HepG2 (cell line): ENCODE measurements around the gene ETS2. TPM values are rescaled to one million over a fixed set of nuclear protein-coding genes. Genes with fewer than 3 reads are reported as not detected.

Experiments
- ATAC-seq: fragments of 200-7000 bp; cut with Tn5 transposase; 3 replicates; pipeline ENCODE4 v1.9.1; 2020; ENCODE audit warnings: mild to moderate bottlenecking, moderate library complexity
- BruUV-seq: library from RNA; stranded (reverse); fragments of 400-500 nt; replicated peaks from 2 replicates; lab custom pipeline; 2021; lab: Mats Ljungman, UMichigan
- CTCF ChIA-PET: fragments of 300-600 bp; formaldehyde crosslinking; extraction: SDS; loops from one replicate; lab custom pipeline; 2021; ENCODE audit warnings: low total read pairs, inconsistent platforms, low intra/inter-chr PET ratio; lab: Yijun Ruan, JAX
- POLR2A ChIA-PET: fragments of 350-600 bp; sonication (Branson Sonifier 250); formaldehyde crosslinking; loops from one replicate; lab custom pipeline; 2020; ENCODE audit warnings: antibody characterized with exemption, inconsistent platforms; lab: Yijun Ruan, JAX
- DNase-seq: peaks from one replicate; pipeline ENCODE4 v3.0.0-alpha.2; 2015; ENCODE audit warnings: low spot score
- FAIRE-seq: peaks from 3 replicates; lab custom pipeline; 2011; peaks lifted over from hg19 to GRCh38; lab: Jason Lieb, UNC
- H2AFZ ChIP-seq: one replicate; pipeline ENCODE4 v1.6.1; 2011; ENCODE audit warnings: low read length, inconsistent platforms
- H3K27ac ChIP-seq: fragments of 300-600 bp; 3 replicates; pipeline ENCODE4 v1.8.0; 2011; ENCODE audit warnings: mixed run types, mild to moderate bottlenecking, mixed read lengths, low read length, inconsistent platforms; ENCODE audit not compliant: insufficient read depth; ENCODE audit errors: extremely low read length
- H3K27me3 ChIP-seq, 2 experiments: fragments of 200-600 bp in 1 of 2; 2 replicates in 1 of 2; 3 replicates in 1 of 2; pipeline versions ENCODE4 v1.6.0 to v1.8.0; 2011; ENCODE audit warnings: low read length in 2 of 2, mild to moderate bottlenecking in 2 of 2, moderate library complexity in 2 of 2, inconsistent platforms in 1 of 2; ENCODE audit not compliant: insufficient read depth in 2 of 2, control insufficient read depth in 1 of 2
- H3K36me3 ChIP-seq, 2 experiments: fragments of 200-600 bp in 1 of 2; replicated peaks in 1 of 2; 2 replicates in 1 of 2; 3 replicates in 1 of 2; pipeline versions ENCODE4 v1.5.1 to v1.8.0; 2011; ENCODE audit warnings: low read length in 2 of 2, inconsistent platforms in 1 of 2; ENCODE audit not compliant: insufficient read depth in 2 of 2, control insufficient read depth in 1 of 2
- H3K4me1 ChIP-seq: 2 replicates; pipeline ENCODE4 v1.5.1; 2012; ENCODE audit warnings: low read length, inconsistent platforms; ENCODE audit not compliant: insufficient read depth
- H3K4me2 ChIP-seq: 2 replicates; pipeline ENCODE4 v1.6.0; 2011; ENCODE audit warnings: low read depth, low read length, inconsistent platforms
- H3K4me3 ChIP-seq, 3 experiments: fragments of 200-600 bp in 1 of 3; sonication (generic), shearing (Covaris generic) in 1 of 3; replicated peaks in 1 of 3; 2 replicates each; pipeline ENCODE4 v1.5.1; 2011 to 2016; ENCODE audit warnings: low read length in 3 of 3, inconsistent platforms in 2 of 3, low read depth in 2 of 3, mild to moderate bottlenecking in 2 of 3, control low read depth in 1 of 3, mixed read lengths in 1 of 3; ENCODE audit not compliant: insufficient read depth in 1 of 3
- H3K79me2 ChIP-seq: one replicate; pipeline ENCODE4 v1.6.1; 2011; ENCODE audit warnings: low read length, inconsistent platforms; ENCODE audit not compliant: insufficient read depth
- H3K9ac ChIP-seq: 2 replicates; pipeline ENCODE4 v1.6.0; 2011; ENCODE audit warnings: mild to moderate bottlenecking, low read depth, low read length, inconsistent platforms; ENCODE audit not compliant: insufficient read depth
- H3K9me3 ChIP-seq: 2 replicates; pipeline ENCODE4 v1.5.1; 2012; ENCODE audit warnings: mild to moderate bottlenecking, low read length
- H4K20me1 ChIP-seq: 2 replicates; pipeline ENCODE4 v1.6.0; 2011; ENCODE audit warnings: inconsistent platforms, mild to moderate bottlenecking, low read length, moderate library complexity; ENCODE audit not compliant: insufficient read depth
- ATF3 ChIP-seq: sonication (generic); formaldehyde crosslinking; IDR thresholded peaks from 2 replicates; pipeline ENCODE4 v1.4.0; 2020; ENCODE audit warnings: missing genetic modification reagents
- CEBPB ChIP-seq: IDR thresholded peaks from 2 replicates; pipeline ENCODE4 v1.6.1; 2011; ENCODE audit warnings: low read depth, low read length, improper control_type of control experiment, borderline replicate concordance
- CEBPG ChIP-seq: IDR thresholded peaks from 2 replicates; pipeline ENCODE4 v1.6.1; 2016
- FOSL2 ChIP-seq: sonication (generic); formaldehyde crosslinking; IDR thresholded peaks from 2 replicates; pipeline ENCODE4 v1.4.0; 2020; ENCODE audit warnings: missing genetic modification reagents
- GABPB1 ChIP-seq: IDR thresholded peaks from 2 replicates; pipeline ENCODE4 v1.6.1; 2016; ENCODE audit warnings: mild to moderate bottlenecking, missing genetic modification reagents, moderate library complexity, missing compliant biosample characterization
- GATAD2A ChIP-seq: IDR thresholded peaks from 2 replicates; pipeline ENCODE4 v1.6.1; 2016
- JARID2 ChIP-seq: sonication (generic); formaldehyde crosslinking; IDR thresholded peaks from 2 replicates; pipeline ENCODE4 v1.8.1; 2023; ENCODE audit warnings: missing genetic modification reagents, inconsistent platforms; ENCODE audit not compliant: insufficient replicate concordance
- KMT2A ChIP-seq: sonication (generic); formaldehyde crosslinking; IDR thresholded peaks from 2 replicates; pipeline ENCODE4 v1.4.0; 2020; ENCODE audit warnings: missing genetic modification reagents
- MAX ChIP-seq: IDR thresholded peaks from 2 replicates; pipeline ENCODE4 v1.6.1; 2012; ENCODE audit warnings: inconsistent platforms
- RARA ChIP-seq: IDR thresholded peaks from 2 replicates; pipeline ENCODE4 v1.6.1; 2016; ENCODE audit warnings: missing genetic modification reagents, missing compliant biosample characterization
- SAP130 ChIP-seq: IDR thresholded peaks from 2 replicates; pipeline ENCODE4 v1.6.1; 2016; ENCODE audit warnings: low read depth
- SKI ChIP-seq: fragments of 450-650 bp; IDR thresholded peaks from one replicate; pipeline ENCODE4 v1.6.1; 2018; ENCODE audit warnings: mild to moderate bottlenecking; ENCODE audit not compliant: partially characterized antibody
- ZNF350 ChIP-seq: sonication (generic); formaldehyde crosslinking; IDR thresholded peaks from 2 replicates; pipeline ENCODE4 v1.4.0; 2020; ENCODE audit warnings: mild to moderate bottlenecking, low read depth, missing genetic modification reagents, borderline replicate concordance
- ZNF530 ChIP-seq: sonication (generic); formaldehyde crosslinking; IDR thresholded peaks from 2 replicates; pipeline ENCODE4 v1.5.0; 2020; ENCODE audit warnings: low read depth, mild to moderate bottlenecking, missing genetic modification reagents
- ZNF574 ChIP-seq: sonication (generic); formaldehyde crosslinking; IDR thresholded peaks from 2 replicates; pipeline ENCODE4 v1.4.0; 2020; ENCODE audit warnings: missing genetic modification reagents
- ZNF619 ChIP-seq: sonication (generic); formaldehyde crosslinking; IDR thresholded peaks from 2 replicates; pipeline ENCODE4 v1.4.0; 2020; ENCODE audit warnings: mild to moderate bottlenecking, missing genetic modification reagents
- ZNF687 ChIP-seq: sonication (generic); formaldehyde crosslinking; IDR thresholded peaks from 2 replicates; pipeline ENCODE4 v1.5.1; 2020; ENCODE audit warnings: mild to moderate bottlenecking, missing genetic modification reagents, moderate library complexity
- ZNF7 ChIP-seq: IDR thresholded peaks from 2 replicates; pipeline ENCODE4 v1.6.1; 2016; ENCODE audit warnings: missing biosample characterization, missing genetic modification reagents
- ZNF713 ChIP-seq: sonication (generic); formaldehyde crosslinking; IDR thresholded peaks from 2 replicates; pipeline ENCODE4 v1.4.0; 2020; ENCODE audit warnings: mild to moderate bottlenecking, missing genetic modification reagents
- ZNF775 ChIP-seq: sonication (generic); formaldehyde crosslinking; IDR thresholded peaks from 2 replicates; pipeline ENCODE4 v1.4.0; 2020; ENCODE audit warnings: missing genetic modification reagents, mild to moderate bottlenecking, moderate library complexity, borderline replicate concordance
- WGBS: methylation state at CpG from one replicate; pipeline ENCODE4 v1.1.6; 2017; ENCODE audit warnings: low lambda C conversion rate; 5-methylcytosine and 5-hydroxymethylcytosine counted together
- in situ Hi-C: cut with HindIII; loops from 2 replicates; pipeline ENCODE4 v1.10.0; 2017; ENCODE audit warnings: low pct_unique_long_range_greater_than_20kb; ENCODE audit not compliant: extremely low pct_ligation_motif_present
- intact Hi-C: fragments of 100-400 bp; cut with micrococcal nuclease; formaldehyde crosslinking; loops from one replicate; pipeline ENCODE4 v1.10.0; 2022; ENCODE audit not compliant: unreplicated experiment
- polyA plus RNA-seq, 8 experiments: library from polyadenylated mRNA; depleted of rRNA in 3 of 8; stranded (reverse) in 7 of 8; unstranded in 1 of 8; fragments of >200 nt; fragmentation: Illumina TruSeq in 4 of 8; extraction: Trizol in 4 of 8; gene quantifications; 2 replicates each; pipeline versions ENCODE4 v1.2.1 to v1.2.3, GENCODE V29; 2011 to 2016; ENCODE audit warnings: low read depth in 4 of 8, missing spikeins in 1 of 8, mixed read lengths in 1 of 8; ENCODE audit not compliant: insufficient read depth in 1 of 8
- total RNA-seq, 5 experiments: library from RNA; depleted of rRNA; stranded (reverse); fragments of >200 nt; fragmentation: Illumina TruSeq; extraction: Trizol; gene quantifications; 2 replicates each; pipeline ENCODE4 v1.2.3, GENCODE V29; 2016; ENCODE audit warnings: low read depth in 1 of 5

ETS2 gene
- total and polyA plus RNA-seq, 2 of the 13 experiments (the other 11 are each of a cell fraction or from before 2014, with no cell fraction given), result 24.6 to 64.4 TPM

- intact Hi-C loops, result no loop called here
- Histone ChIP-seq H3K9ac (no peak overlapping the region), H3K36me3 (no peaks in the 10 kb centered on the region), H3K4me1 (peaks cover 59% of the 10 kb centered on the region), H3K27ac (no peak overlapping the region), H3K4me3 (no peak overlapping the region), H2AFZ (no peak overlapping the region), H3K27me3 (no peaks in the 10 kb centered on the region), H4K20me1 (no peaks in the 10 kb centered on the region), H3K9me3 (no peaks in the 10 kb centered on the region), H3K79me2 (no peaks in the 10 kb centered on the region), H3K4me2 (no peak overlapping the region; the same call in 1 of the 2 replicates)
- BruUV-seq, result no TSS peak
- DNase-seq, result peak; percentile 30
- ChIA-PET POLR2A (interaction anchor here (1.4 kb wide), 1 partner anchor 112 kb away, joined by 4 read pairs; no protein-coding TSS in a partner anchor), CTCF (no interaction called here)
- peak; percentile 70 for ATAC-seq
- 50% methylated on average over 4 of the region's 6 CpGs for WGBS
- FAIRE-seq, result no peak
- in situ Hi-C loops, result no loop called here
- TF ChIP-seq CEBPB (peak; percentile 92), ZNF713 (no peak), GABPB1 (CRISPR knock-in tag) (peak; percentile 36; the same call in 1 of the 2 replicates), GATAD2A (CRISPR knock-in tag) (peak; percentile 48), SKI (peak; percentile 51), JARID2 (CRISPR knock-in tag) (no peak), KMT2A (CRISPR knock-in tag) (no peak), ZNF350 (CRISPR knock-in tag) (0 out of 2 replicates have a peak, but pooled peaks have one; percentile 38), CEBPG (CRISPR knock-in tag) (peak; percentile 86), ZNF775 (CRISPR knock-in tag) (no peak), ZNF530 (CRISPR knock-in tag) (no peak), ATF3 (CRISPR knock-in tag) (peak; percentile 77; the same call in 1 of the 2 replicates), FOSL2 (peak; percentile 96), ZNF687 (CRISPR knock-in tag) (peak; percentile 55), ZNF574 (CRISPR knock-in tag) (no peak), ZNF7 (peak; percentile 80), RARA (CRISPR knock-in tag) (peak; percentile 50), ZNF619 (no peak), MAX (0 out of 2 replicates have a peak, but pooled peaks have one; percentile 21), SAP130 (CRISPR knock-in tag) (peak; percentile 51)
These were observed 47.7 kb downstream of the ETS2 start for GRCh38 chr21:38853421-38853919.
